Liver (tissue), 9 donors: ENCODE results near the gene H1-8. TPM values are rescaled to one million over a fixed set of nuclear protein-coding genes. Genes with fewer than 3 reads are reported as not detected.

Source experiments
- DNase-seq: peaks from one replicate; pipeline ENCODE4 v3.0.0-alpha.2; 2017; ENCODE audit warnings: low spot score
- H3K27ac ChIP-seq, 2 donors: one replicate each; pipeline ENCODE4 v1.7.0; 2013; ENCODE audit warnings: inconsistent platforms in 2 of 2, low read length in 2 of 2, control low read depth in 1 of 2, low read depth in 1 of 2, mild to moderate bottlenecking in 1 of 2
- H3K27me3 ChIP-seq, 4 donors: one replicate each; pipeline versions ENCODE4 v1.6.1 to v1.7.0; 2013; ENCODE audit warnings: low read length in 3 of 4, inconsistent platforms in 1 of 4, mild to moderate bottlenecking in 1 of 4, moderate library complexity in 1 of 4; ENCODE audit not compliant: control insufficient read depth in 4 of 4, insufficient read depth in 4 of 4
- H3K36me3 ChIP-seq, 4 donors: one replicate each; pipeline versions ENCODE4 v1.6.1 to v1.7.0; 2013; ENCODE audit warnings: low read length in 3 of 4, mild to moderate bottlenecking in 3 of 4, low read depth in 1 of 4, moderate library complexity in 1 of 4; ENCODE audit not compliant: control insufficient read depth in 4 of 4, insufficient read depth in 3 of 4
- H3K4me1 ChIP-seq, 4 donors: one replicate each; pipeline versions ENCODE4 v1.6.1 to v1.7.0; 2013; ENCODE audit warnings: low read length in 3 of 4, mild to moderate bottlenecking in 3 of 4, moderate library complexity in 1 of 4; ENCODE audit not compliant: control insufficient read depth in 4 of 4, insufficient read depth in 4 of 4
- H3K4me3 ChIP-seq, 3 donors: one replicate each; pipeline versions ENCODE4 v1.6.1 to v1.7.0; 2013; ENCODE audit warnings: low read length in 3 of 3, control low read depth in 1 of 3, low read depth in 1 of 3, mild to moderate bottlenecking in 1 of 3
- H3K9ac ChIP-seq, 2 donors: one replicate each; pipeline ENCODE4 v1.7.0; 2013; ENCODE audit warnings: low read length in 2 of 2, mild to moderate bottlenecking in 2 of 2, moderate library complexity in 2 of 2, control low read depth in 1 of 2, low read depth in 1 of 2
- H3K9me3 ChIP-seq, 4 donors: one replicate each; pipeline versions ENCODE4 v1.6.1 to v1.7.0; 2013; ENCODE audit warnings: low read length in 3 of 4; ENCODE audit not compliant: control insufficient read depth in 4 of 4
- CTCF ChIP-seq: fragments of 150-350 bp; IDR thresholded peaks from 2 replicates; pipeline ENCODE4 v1.5.1; 2017; ENCODE audit warnings: improper control_type of control experiment, low read depth, low read length; ENCODE audit not compliant: missing input control
- EGR1 ChIP-seq, 2 donors: IDR thresholded peaks; 2 replicates each; pipeline ENCODE4 v1.6.1; 2016 to 2018; ENCODE audit warnings: antibody characterized with exemption in 2 of 2, low read depth in 2 of 2
- FOXA1 ChIP-seq: IDR thresholded peaks from 2 replicates; pipeline ENCODE4 v1.6.1; 2016; ENCODE audit warnings: antibody characterized with exemption
- FOXA2 ChIP-seq: IDR thresholded peaks from 2 replicates; pipeline ENCODE4 v1.6.1; 2016; ENCODE audit warnings: antibody characterized with exemption
- GABPA ChIP-seq, 2 donors: IDR thresholded peaks in 1 of 2; conservative IDR thresholded peaks in 1 of 2; 2 replicates each; pipeline ENCODE4 v1.6.1; 2016; ENCODE audit warnings: antibody characterized with exemption in 2 of 2, mild to moderate bottlenecking in 1 of 2, moderate library complexity in 1 of 2
- JUND ChIP-seq, 2 donors: IDR thresholded peaks; 2 replicates each; pipeline ENCODE4 v1.6.1; 2016; ENCODE audit warnings: antibody characterized with exemption in 2 of 2
- NR2F2 ChIP-seq: IDR thresholded peaks from 2 replicates; pipeline ENCODE4 v1.6.1; 2016; ENCODE audit warnings: antibody characterized with exemption
- RAD21 ChIP-seq, 2 donors: IDR thresholded peaks; 2 replicates each; pipeline ENCODE4 v1.6.1; 2016; ENCODE audit warnings: antibody characterized with exemption in 2 of 2, mild to moderate bottlenecking in 2 of 2
- REST ChIP-seq: IDR thresholded peaks from 2 replicates; pipeline ENCODE4 v1.6.1; 2016; ENCODE audit warnings: antibody characterized with exemption, mild to moderate bottlenecking
- RXRA ChIP-seq, 2 donors: IDR thresholded peaks; 2 replicates each; pipeline ENCODE4 v1.6.1; 2017 to 2018; ENCODE audit warnings: antibody characterized with exemption in 2 of 2, mild to moderate bottlenecking in 1 of 2
- SP1 ChIP-seq: IDR thresholded peaks from 2 replicates; pipeline ENCODE4 v1.6.1; 2018; ENCODE audit warnings: antibody characterized with exemption, mild to moderate bottlenecking
- TAF1 ChIP-seq: conservative IDR thresholded peaks from 2 replicates; pipeline ENCODE4 v1.6.1; 2016; ENCODE audit warnings: antibody characterized with exemption, mild to moderate bottlenecking
- YY1 ChIP-seq: IDR thresholded peaks from 2 replicates; pipeline ENCODE4 v1.6.1; 2016; ENCODE audit warnings: antibody characterized with exemption, mild to moderate bottlenecking
- WGBS: extraction: QIAGEN DNeasy Blood & Tissue Kit; methylation state at CpG from one replicate; pipeline ENCODE4 v1.1.7; 2013; 5-methylcytosine and 5-hydroxymethylcytosine counted together
- polyA plus RNA-seq, 2 donors: library from polyadenylated mRNA; stranded (reverse) in 1 of 2; unstranded in 1 of 2; fragments of 200-250 nt in 1 of 2; fragments of >200 nt in 1 of 2; fragmentation: Nextera tagmentation in 1 of 2; extraction: Ambion mirVana in 1 of 2; gene quantifications; one replicate each; pipeline versions ENCODE4 v1.2.1 to v1.2.3, GENCODE V29; 2013 to 2015
- total RNA-seq, 2 donors: library from RNA; depleted of rRNA; stranded (reverse); fragments of >200 nt; gene quantifications; one replicate each; pipeline ENCODE4 v1.2.3, GENCODE V29; 2014
- TF ChIP-seq, protein P1 (sequence below): IDR thresholded peaks from 2 replicates; pipeline ENCODE4 v1.6.1; 2016; ENCODE audit warnings: antibody characterized with exemption
- TF ChIP-seq, protein P2 (sequence below): IDR thresholded peaks from 2 replicates; pipeline ENCODE4 v1.6.1; 2016; ENCODE audit warnings: antibody characterized with exemption
- TF ChIP-seq, protein P3 (sequence below): IDR thresholded peaks from 2 replicates; pipeline ENCODE4 v1.6.1; 2016; ENCODE audit warnings: antibody characterized with exemption
- donor health status: healthy.
- donor health status: healthy.
- donor health status: healthy.
- donor health status: healthy.
- donor health status: healthy.

H1-8 gene
- total and polyA plus RNA-seq, 4 donors, result not detected

- Histone ChIP-seq H3K9me3 (no peaks in the 10 kb centered on the region), H3K27ac (no peak overlapping the region), H3K9ac (no peak overlapping the region), H3K4me1 (peaks cover 0 to 6% (median 0%) of the 10 kb centered on the region in 4 donors), H3K36me3 (peaks cover 0 to 1% (median 0%) of the 10 kb centered on the region in 4 donors), H3K4me3 (no peak overlapping the region), H3K27me3 (no peaks in the 10 kb centered on the region)
- no peak for DNase-seq
- TF ChIP-seq JUND (IDR thresholded peaks at IDR 0.05), result no peak
- no peak for TF ChIP-seq RAD21 (IDR thresholded peaks at IDR 0.05)
- TF ChIP-seq RXRA (IDR thresholded peaks at IDR 0.05), result no peak
- TF ChIP-seq GABPA (IDR thresholded peaks at IDR 0.05 in 1 of 2, conservative IDR thresholded peaks at IDR 0.05 in 1 of 2), result no peak
- TF ChIP-seq, protein P1, sequence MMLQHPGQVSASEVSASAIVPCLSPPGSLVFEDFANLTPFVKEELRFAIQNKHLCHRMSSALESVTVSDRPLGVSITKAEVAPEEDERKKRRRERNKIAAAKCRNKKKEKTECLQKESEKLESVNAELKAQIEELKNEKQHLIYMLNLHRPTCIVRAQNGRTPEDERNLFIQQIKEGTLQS, result no peak
- TF ChIP-seq YY1, result no peak
- TF ChIP-seq REST, result no peak
- TF ChIP-seq NR2F2, result no peak
- no peak for TF ChIP-seq FOXA2
- no peak for TF ChIP-seq EGR1 (IDR thresholded peaks at IDR 0.05; ENCODE audit: low read depth in 2 of 2)
- TF ChIP-seq, protein P2, sequence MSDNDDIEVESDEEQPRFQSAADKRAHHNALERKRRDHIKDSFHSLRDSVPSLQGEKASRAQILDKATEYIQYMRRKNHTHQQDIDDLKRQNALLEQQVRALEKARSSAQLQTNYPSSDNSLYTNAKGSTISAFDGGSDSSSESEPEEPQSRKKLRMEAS, result no peak
- TF ChIP-seq, protein P3, sequence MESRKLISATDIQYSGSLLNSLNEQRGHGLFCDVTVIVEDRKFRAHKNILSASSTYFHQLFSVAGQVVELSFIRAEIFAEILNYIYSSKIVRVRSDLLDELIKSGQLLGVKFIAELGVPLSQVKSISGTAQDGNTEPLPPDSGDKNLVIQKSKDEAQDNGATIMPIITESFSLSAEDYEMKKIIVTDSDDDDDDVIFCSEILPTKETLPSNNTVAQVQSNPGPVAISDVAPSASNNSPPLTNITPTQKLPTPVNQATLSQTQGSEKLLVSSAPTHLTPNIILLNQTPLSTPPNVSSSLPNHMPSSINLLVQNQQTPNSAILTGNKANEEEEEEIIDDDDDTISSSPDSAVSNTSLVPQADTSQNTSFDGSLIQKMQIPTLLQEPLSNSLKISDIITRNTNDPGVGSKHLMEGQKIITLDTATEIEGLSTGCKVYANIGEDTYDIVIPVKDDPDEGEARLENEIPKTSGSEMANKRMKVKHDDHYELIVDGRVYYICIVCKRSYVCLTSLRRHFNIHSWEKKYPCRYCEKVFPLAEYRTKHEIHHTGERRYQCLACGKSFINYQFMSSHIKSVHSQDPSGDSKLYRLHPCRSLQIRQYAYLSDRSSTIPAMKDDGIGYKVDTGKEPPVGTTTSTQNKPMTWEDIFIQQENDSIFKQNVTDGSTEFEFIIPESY, result no peak
- WGBS, result 89% methylated on average over 20 of the region's 20 CpGs
Observed at GRCh38 chr3:129559565-129560079, 16.6 kb downstream of the H1-8 start.

- Histone ChIP-seq H3K4me3 (no peak overlapping the region), H3K9ac (no peak overlapping the region)
- DNase-seq, result no peak
Observed at GRCh38 chr3:129560269-129560787, 17.4 kb downstream of the H1-8 start.

More at GRCh38 chr3:129560269-129560787, 17.4 kb downstream of the H1-8 start:
- TF ChIP-seq SP1 (no peak), GABPA (IDR thresholded peaks at IDR 0.05 in 1 of 2, conservative IDR thresholded peaks at IDR 0.05 in 1 of 2) (no peak), FOXA2 (no peak), CTCF (no peak), JUND (IDR thresholded peaks at IDR 0.05) (no peak), RXRA (IDR thresholded peaks at IDR 0.05) (no peak), TAF1 (no peak), REST (no peak), FOXA1 (no peak), RAD21 (IDR thresholded peaks at IDR 0.05) (no peak), EGR1 (IDR thresholded peaks at IDR 0.05; ENCODE audit: low read depth in 2 of 2) (no peak)
- TF ChIP-seq, protein P3, result no peak
- TF ChIP-seq, protein P2, result no peak
- Histone ChIP-seq H3K9me3 (no peaks in the 10 kb centered on the region), H3K27me3 (no peaks in the 10 kb centered on the region), H3K27ac (peak overlapping the region in 1 of 2 donors; percentile 48), H3K4me1 (peaks cover 0 to 6% (median 0%) of the 10 kb centered on the region in 4 donors), H3K36me3 (peaks cover 0 to 1% (median 0%) of the 10 kb centered on the region in 4 donors)
- 74% methylated on average over 16 of the region's 16 CpGs for WGBS
